Calu3 (cell line): ENCODE results near the gene MIF. TPM values are rescaled to one million over a fixed set of nuclear protein-coding genes. Genes with fewer than 3 reads are reported as not detected.
"Not testable (repeated sequence)": the region's sequence is repeated elsewhere in the genome, so short reads cannot be mapped to it uniquely, and the experiment has no call there.

Experiments
- BruUV-seq: library from RNA; stranded (reverse); fragments of 400-500 nt; replicated peaks from 2 replicates; lab custom pipeline; 2021; lab: Mats Ljungman, UMichigan
- CTCF ChIA-PET: fragments of 300-600 bp; sonication (Branson Sonifier 250); formaldehyde crosslinking; loops from one replicate; lab custom pipeline; 2022; ENCODE audit warnings: antibody characterized with exemption; lab: Charles Lee
- DNase-seq: peaks from one replicate; pipeline ENCODE4 v3.0.0; 2022
- H3K27ac Mint-ChIP-seq: one replicate; pipeline ENCODE4 v1.8.0; 2022; ENCODE audit warnings: mixed read lengths; ENCODE audit not compliant: unreplicated experiment
- H3K27me3 Mint-ChIP-seq: one replicate; pipeline ENCODE4 v1.8.0; 2022; ENCODE audit warnings: mixed read lengths; ENCODE audit not compliant: unreplicated experiment
- H3K36me3 Mint-ChIP-seq: one replicate; pipeline ENCODE4 v1.8.0; 2022; ENCODE audit warnings: mild to moderate bottlenecking, moderate library complexity, mixed read lengths; ENCODE audit not compliant: insufficient read depth, unreplicated experiment
- H3K4me1 Mint-ChIP-seq: one replicate; pipeline ENCODE4 v1.8.0; 2022; ENCODE audit warnings: mild to moderate bottlenecking, low read depth, mixed read lengths; ENCODE audit not compliant: unreplicated experiment
- H3K4me3 Mint-ChIP-seq: one replicate; pipeline ENCODE4 v1.8.0; 2022; ENCODE audit warnings: mild to moderate bottlenecking, low read depth, moderate library complexity, mixed read lengths; ENCODE audit not compliant: unreplicated experiment
- H3K9me3 Mint-ChIP-seq: one replicate; pipeline ENCODE4 v1.8.0; 2022; ENCODE audit warnings: low read depth, mixed read lengths; ENCODE audit not compliant: unreplicated experiment
- CTCF ChIP-seq: fragments of 200-600 bp; IDR thresholded peaks from one replicate; pipeline ENCODE4 v1.8.0; 2022; ENCODE audit warnings: antibody characterized with exemption; ENCODE audit not compliant: unreplicated experiment
- intact Hi-C: fragments of 100-400 bp; cut with micrococcal nuclease; formaldehyde crosslinking; loops from one replicate; pipeline ENCODE4 v1.10.0; 2022; ENCODE audit not compliant: unreplicated experiment
- total RNA-seq: library from RNA; stranded (reverse); gene quantifications from 2 replicates; pipeline ENCODE4 v1.2.3, GENCODE V29; 2022

The MIF gene
- total RNA-seq, 1 experiment from 2014 or later = 679 TPM

DNA sequence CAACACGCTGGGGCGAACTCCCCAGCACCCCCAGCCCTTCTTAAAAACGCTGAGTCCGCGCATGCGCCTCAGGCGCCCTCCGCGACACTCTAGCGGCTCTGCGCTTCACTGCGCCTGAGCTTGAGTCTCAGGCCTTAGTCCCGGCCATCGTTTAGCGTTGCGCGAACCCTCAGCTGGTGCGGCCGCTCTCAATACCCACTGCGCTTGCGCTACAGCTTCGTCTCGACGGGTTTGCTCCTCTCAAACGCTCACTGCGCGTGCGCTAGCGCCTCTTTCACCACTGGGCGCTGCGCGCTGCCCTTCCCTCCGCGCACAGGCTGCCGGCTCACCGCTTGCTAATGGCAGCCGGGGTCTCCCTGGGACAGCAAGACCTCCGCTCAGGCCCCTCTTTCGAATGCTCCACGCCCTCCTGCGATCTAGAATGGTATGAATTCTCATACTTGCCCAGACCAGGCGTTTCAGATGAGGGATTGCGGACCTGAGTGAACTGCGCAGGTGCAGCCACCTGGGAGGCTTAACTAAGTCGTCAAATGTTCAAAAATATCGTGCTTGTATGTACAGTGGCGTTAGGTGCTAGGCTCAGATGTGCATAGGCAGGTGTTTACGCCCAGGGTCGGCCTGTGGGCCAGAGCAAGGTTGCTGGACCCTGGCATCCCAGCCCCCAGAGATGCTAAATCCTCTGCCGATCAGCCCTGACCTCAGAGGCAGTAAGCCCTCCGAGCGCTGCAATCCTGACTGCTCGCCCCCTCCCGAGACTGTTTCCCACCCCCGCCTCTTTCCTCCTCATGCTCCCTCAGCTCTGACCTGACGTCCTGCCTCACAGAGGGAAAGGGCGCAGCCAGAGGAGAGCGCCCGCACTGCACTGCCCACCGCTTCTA lies 36.3 kb upstream of the MIF start, which contains the start of gene SLC2A11:
SLC2A11 (plus strand) TSS at position 270 of the 878 bp plus-strand sequence; CDS start at position 395, 125 bp downstream.
- TF ChIP-seq CTCF = peak; percentile 10
- Mint-ChIP-seq H3K4me3 (peak within 1 kb of the TSS; percentile 95), H3K27me3 (no peaks in the 10 kb centered on the region), H3K36me3 (peaks cover 22% of the 10 kb centered on the region), H3K9me3 (no peaks in the 10 kb centered on the region), H3K4me1 (peaks cover 21% of the 10 kb centered on the region), H3K27ac (peak within 1 kb of the TSS; percentile 74)
- peak; percentile 94 for DNase-seq
- intact Hi-C loops = no loop called here
- CTCF ChIA-PET = interaction anchor here (0.5 to 2.3 kb wide), 22 partner anchors 8 to 1590 kb away, joined by 3 to 18 read pairs (median 4); partner anchors contain the start of genes CHCHD10 and MIF
- TSS peak; percentile 47 for BruUV-seq

DNA sequence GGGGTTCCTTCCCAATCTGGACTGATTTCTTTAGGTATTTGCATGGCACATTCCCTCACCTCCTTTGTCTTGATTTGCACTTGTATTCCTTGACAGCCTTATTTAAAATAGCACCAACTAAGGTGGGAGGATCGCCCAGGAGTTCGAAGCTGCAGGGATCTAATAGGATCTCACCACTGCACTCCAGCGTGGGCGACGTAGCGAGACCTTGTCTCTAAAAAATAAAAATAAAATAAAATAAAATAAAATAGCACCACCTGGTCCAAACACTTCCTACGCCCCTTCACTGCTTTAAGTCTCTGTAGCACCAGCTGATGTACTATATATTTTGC lies 35.7 kb upstream of the MIF start:
- intact Hi-C loops = no loop called here
- no peak for DNase-seq
- CTCF ChIA-PET = interaction anchor here (0.7 to 2.3 kb wide), 3 partner anchors 9 to 260 kb away, joined by 7 to 18 read pairs (median 7); no protein-coding TSS in a partner anchor
- H3K4me3 Mint-ChIP-seq = peak overlapping the region; percentile 95
- peaks cover 21% of the 10 kb centered on the region for H3K4me1 Mint-ChIP-seq
- no TSS peak for BruUV-seq
- no peaks in the 10 kb centered on the region for H3K27me3 Mint-ChIP-seq
- H3K36me3 Mint-ChIP-seq = peaks cover 22% of the 10 kb centered on the region
- peak overlapping the region; percentile 74 for H3K27ac Mint-ChIP-seq
- H3K9me3 Mint-ChIP-seq = no peaks in the 10 kb centered on the region
- TF ChIP-seq CTCF = no peak

- Mint-ChIP-seq H3K27ac (no peak overlapping the region), H3K36me3 (peaks cover 27% of the 10 kb centered on the region), H3K27me3 (no peaks in the 10 kb centered on the region), H3K4me3 (peak overlapping the region; percentile 95), H3K4me1 (peaks cover 21% of the 10 kb centered on the region), H3K9me3 (no peaks in the 10 kb centered on the region)
- intact Hi-C loops = no loop called here
- CTCF ChIA-PET = interaction anchor here (2.3 kb wide), 1 partner anchor 9 kb away, joined by 18 read pairs; no protein-coding TSS in a partner anchor
- no peak for TF ChIP-seq CTCF
- DNase-seq = no peak
- BruUV-seq = no TSS peak
Measured at GRCh38 chr22:23859201-23859600, 35.0 kb upstream of the MIF start.

DNA sequence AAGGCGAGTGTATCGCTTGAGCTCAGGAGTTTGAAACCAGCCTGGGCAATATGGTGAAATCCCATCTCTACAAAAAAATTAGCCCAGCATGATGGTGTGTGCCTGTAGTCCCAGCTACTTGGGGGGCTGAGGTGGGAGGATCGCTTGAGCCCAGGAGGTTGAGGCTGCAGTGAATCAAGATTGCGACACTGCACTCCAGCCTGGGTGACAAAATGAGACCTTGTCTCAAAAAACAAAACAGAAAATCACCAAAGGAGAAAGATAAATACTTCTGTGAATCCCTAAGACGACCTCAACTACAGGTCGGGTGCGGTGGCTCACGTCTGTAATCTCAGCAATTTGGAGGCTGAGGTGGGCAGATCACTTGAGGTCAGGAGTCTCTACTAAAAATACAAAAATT lies 34.0 kb upstream of the MIF start:
- intact Hi-C loops = loop anchor here (5.0 kb wide), 1 partner anchor 97 kb away; no protein-coding TSS in a partner anchor
- Mint-ChIP-seq H3K4me1 (peaks cover 21% of the 10 kb centered on the region), H3K36me3 (peaks cover 27% of the 10 kb centered on the region)
- BruUV-seq, DNase-seq, H3K27me3 Mint-ChIP-seq, H3K27ac Mint-ChIP-seq, CTCF ChIA-PET, H3K9me3 Mint-ChIP-seq, H3K4me3 Mint-ChIP-seq: not testable (repeated sequence)
